ENCODE data around the gene SPINK13.

The SPINK13 gene

GRCh38 chr5:148237785-148238417 is 30.7 kb upstream of the SPINK13 start:
- no peaks in the 10 kb centered on the region for H3K27me3 ChIP-seq (ENCODE audit: control insufficient read depth, low read length)
- H3K4me2 ChIP-seq (ENCODE audit: low read length) = no peak overlapping the region
- no peaks in the 10 kb centered on the region for H3K9me3 ChIP-seq (ENCODE audit: control insufficient read depth, insufficient read depth, low read length)
- no peaks in the 10 kb centered on the region for H3F3A ChIP-seq (ENCODE audit: control insufficient read depth, insufficient read depth)
- no peak overlapping the region for H3K27ac ChIP-seq (ENCODE audit: low read depth, low read length)
- no peak overlapping the region for H3K4me3 ChIP-seq (ENCODE audit: low read length)
- no peaks in the 10 kb centered on the region for H3K36me3 ChIP-seq (ENCODE audit: control insufficient read depth, low read length)
- H3K79me2 ChIP-seq (ENCODE audit: control insufficient read depth, low read length) = no peaks in the 10 kb centered on the region
- TF ChIP-seq CTCF (IDR thresholded peaks at IDR 0.05; ENCODE audit: low read depth, low read length, poor library complexity, severe bottlenecking) (no peak), EZH2phosphoT487 (IDR thresholded peaks at IDR 0.05; ENCODE audit: borderline replicate concordance, low read length) (no peak)
- H3K4me1 ChIP-seq (ENCODE audit: control insufficient read depth, low read length) = no peaks in the 10 kb centered on the region
- no peaks in the 10 kb centered on the region for H4K20me1 ChIP-seq (ENCODE audit: control insufficient read depth, insufficient read depth, low read depth, low read length)
- H3K9me2 ChIP-seq (replicated peaks; ENCODE audit: control insufficient read depth, low read length) = no peaks in the 10 kb centered on the region

GRCh38 chr5:148238418-148238794 is 30.2 kb upstream of the SPINK13 start, which contains the start of gene MARCOL:
MARCOL (plus strand) TSS chr5:148238525; CDS start chr5:148238598, 73 bp downstream.
- Histone ChIP-seq H3K9me2 (replicated peaks; ENCODE audit: control insufficient read depth, low read length) (no peaks in the 10 kb centered on the region), H3K27me3 (ENCODE audit: control insufficient read depth, low read length) (no peaks in the 10 kb centered on the region), H3F3A (ENCODE audit: control insufficient read depth, insufficient read depth) (no peaks in the 10 kb centered on the region), H3K4me1 (ENCODE audit: control insufficient read depth, low read length) (no peaks in the 10 kb centered on the region), H3K4me3 (ENCODE audit: low read length) (no peak within 1 kb of the TSS), H3K4me2 (ENCODE audit: low read length) (no peak within 1 kb of the TSS), H3K9me3 (ENCODE audit: control insufficient read depth, insufficient read depth, low read length) (no peaks in the 10 kb centered on the region), H3K36me3 (ENCODE audit: control insufficient read depth, low read length) (no peaks in the 10 kb centered on the region), H3K27ac (ENCODE audit: low read depth, low read length) (no peak within 1 kb of the TSS), H4K20me1 (ENCODE audit: control insufficient read depth, insufficient read depth, low read depth, low read length) (no peaks in the 10 kb centered on the region), H3K79me2 (ENCODE audit: control insufficient read depth, low read length) (no peaks in the 10 kb centered on the region)
- TF ChIP-seq EZH2phosphoT487 (IDR thresholded peaks at IDR 0.05; ENCODE audit: borderline replicate concordance, low read length) (no peak), CTCF (IDR thresholded peaks at IDR 0.05; ENCODE audit: low read depth, low read length, poor library complexity, severe bottlenecking) (no peak)

- Histone ChIP-seq H3K27me3 (ENCODE audit: control insufficient read depth, low read length) (no peaks in the 10 kb centered on the region), H3K4me1 (ENCODE audit: control insufficient read depth, low read length) (no peaks in the 10 kb centered on the region), H3K36me3 (ENCODE audit: control insufficient read depth, low read length) (no peaks in the 10 kb centered on the region)
Measured at GRCh38 chr5:148248894-148249293, 19.7 kb upstream of the SPINK13 start.

More at GRCh38 chr5:148248894-148249293, 19.7 kb upstream of the SPINK13 start:
- Histone ChIP-seq H3F3A (ENCODE audit: control insufficient read depth, insufficient read depth) (no peaks in the 10 kb centered on the region), H3K27ac (ENCODE audit: low read depth, low read length) (no peak overlapping the region), H3K9me2 (replicated peaks; ENCODE audit: control insufficient read depth, low read length) (no peaks in the 10 kb centered on the region), H3K4me2 (ENCODE audit: low read length) (no peak overlapping the region), H3K4me3 (ENCODE audit: low read length) (no peak overlapping the region), H4K20me1 (ENCODE audit: control insufficient read depth, insufficient read depth, low read depth, low read length) (no peaks in the 10 kb centered on the region), H3K79me2 (ENCODE audit: control insufficient read depth, low read length) (no peaks in the 10 kb centered on the region), H3K9me3 (ENCODE audit: control insufficient read depth, insufficient read depth, low read length) (no peaks in the 10 kb centered on the region)
- TF ChIP-seq CTCF (IDR thresholded peaks at IDR 0.05; ENCODE audit: low read depth, low read length, poor library complexity, severe bottlenecking) (no peak), EZH2phosphoT487 (IDR thresholded peaks at IDR 0.05; ENCODE audit: borderline replicate concordance, low read length) (no peak)
